HL-60 (cell line): Measurements from ENCODE around the gene CLDN16.
A peak's percentile ranks its signal among the peaks of the same experiment; 100 is the strongest.

Source experiments
- DNase-seq, 2 experiments: peaks; one replicate each; pipeline ENCODE4 v3.0.0-alpha.2; 2010 to 2020; ENCODE audit warnings: low read depth in 1 of 2, low spot score in 1 of 2
- H3K27ac ChIP-seq: fragments of 250-450 bp; sonication (Bioruptor Pico); replicated peaks from 2 replicates; pipeline ENCODE4 v1.5.1; 2020; ENCODE audit warnings: mild to moderate bottlenecking, moderate library complexity
- H3K27me3 ChIP-seq: fragments of 250-450 bp; sonication (Bioruptor Pico); 2 replicates; pipeline ENCODE4 v1.5.1; 2021; ENCODE audit warnings: mild to moderate bottlenecking, moderate library complexity; ENCODE audit not compliant: insufficient read depth, poor library complexity, severe bottlenecking
- H3K4me3 ChIP-seq: replicated peaks from 2 replicates; pipeline ENCODE4 v1.5.1; 2011; ENCODE audit warnings: mild to moderate bottlenecking, control low read depth, low read length; ENCODE audit not compliant: insufficient read depth
- CTCF ChIP-seq: IDR thresholded peaks from one replicate; pipeline ENCODE4 v1.5.1; 2011; ENCODE audit warnings: low read length, control low read depth, inconsistent platforms; ENCODE audit not compliant: insufficient read depth
- GABPA ChIP-seq: IDR thresholded peaks from 2 replicates; pipeline ENCODE4 v1.6.1; 2012; ENCODE audit warnings: low read depth
- POLR2AphosphoS5 ChIP-seq: IDR thresholded peaks from 2 replicates; pipeline ENCODE4 v1.6.1; 2012; ENCODE audit warnings: low read depth
- REST ChIP-seq: IDR thresholded peaks from 2 replicates; pipeline ENCODE4 v1.6.1; 2012; ENCODE audit warnings: low read depth; ENCODE audit not compliant: insufficient replicate concordance
- SPI1 ChIP-seq: IDR thresholded peaks from 2 replicates; pipeline ENCODE4 v1.6.1; 2012; ENCODE audit warnings: low read depth, mild to moderate bottlenecking, borderline replicate concordance

CLDN16 gene

GRCh38 chr3:190384309-190384756 lies 3.6 kb upstream of the CLDN16 start:
- no peaks in the 10 kb centered on the region for H3K27me3 ChIP-seq
- H3K27ac ChIP-seq = no peak overlapping the region
- H3K4me3 ChIP-seq = no peak overlapping the region
- TF ChIP-seq CTCF = peak; percentile 71
- no peak for TF ChIP-seq POLR2AphosphoS5
- peak; percentile 24 to 78 for DNase-seq

- TF ChIP-seq SPI1 = no peak
- no peaks in the 10 kb centered on the region for H3K27me3 ChIP-seq
- H3K4me3 ChIP-seq = no peak overlapping the region
- peak in 1 of 2 experiments; percentile 31 for DNase-seq
- no peak overlapping the region for H3K27ac ChIP-seq
Measured at GRCh38 chr3:190385731-190386688, 2.0 kb upstream of the CLDN16 start.

GRCh38 chr3:190388703-190389102 lies 740 bp downstream of the CLDN16 start:
- DNase-seq = no peak
- Histone ChIP-seq H3K4me3 (no peak overlapping the region), H3K27me3 (no peaks in the 10 kb centered on the region), H3K27ac (no peak overlapping the region)
- no peak for TF ChIP-seq SPI1
- TF ChIP-seq GABPA = no peak
- TF ChIP-seq REST = no peak

- H3K27ac ChIP-seq = no peak overlapping the region
- no peak for DNase-seq
- no peaks in the 10 kb centered on the region for H3K27me3 ChIP-seq
- H3K4me3 ChIP-seq = no peak overlapping the region
- TF ChIP-seq POLR2AphosphoS5 (no peak), SPI1 (no peak), CTCF (no peak), GABPA (no peak), REST (no peak)
Measured at GRCh38 chr3:190396001-190396400, 8.0 kb downstream of the CLDN16 start.
